ENCODE measurements around the gene CNKSR1.
"Not testable (repeated sequence)": the region's sequence is repeated elsewhere in the genome, so short reads cannot be mapped to it uniquely, and the experiment has no call there.

The CNKSR1 gene

DNA sequence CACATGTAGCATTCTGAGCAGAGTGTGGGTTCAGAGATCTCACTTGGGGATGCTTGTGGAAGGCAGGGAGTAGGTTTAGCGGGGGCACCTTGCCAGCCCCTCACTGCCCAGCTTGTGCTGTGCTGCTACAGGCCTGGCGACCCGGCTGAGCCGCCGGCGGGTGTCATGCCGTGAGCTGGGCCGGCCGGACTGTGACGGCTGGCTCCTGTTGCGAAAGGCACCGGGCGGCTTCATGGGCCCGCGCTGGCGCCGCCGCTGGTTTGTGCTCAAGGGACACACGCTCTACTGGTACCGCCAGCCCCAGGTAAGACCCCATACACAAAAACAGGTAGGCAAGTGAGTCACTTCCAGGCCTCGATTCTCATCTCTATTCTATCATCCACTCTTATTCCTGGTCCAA, 7.6 kb downstream of the CNKSR1 start:
- DNase-seq = no peak

DNA sequence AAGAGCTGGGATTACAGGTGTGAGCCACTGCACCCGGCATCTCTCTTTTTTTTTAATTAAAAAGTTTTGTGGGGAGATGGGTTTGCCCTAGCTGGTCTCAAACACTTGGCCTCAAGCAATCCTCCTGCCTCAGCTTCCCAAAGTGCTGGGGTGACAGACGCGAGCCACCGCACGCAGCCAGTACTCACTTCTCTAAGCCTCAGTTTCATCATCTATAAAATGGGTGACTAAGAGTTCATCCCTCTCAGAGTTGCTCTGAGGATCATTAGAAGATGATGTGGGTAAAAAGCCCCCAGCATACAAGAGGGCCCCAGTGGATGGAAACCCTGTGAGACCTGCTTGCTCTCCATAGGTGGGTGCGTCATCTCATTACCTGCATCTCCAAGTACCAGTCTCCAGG, 10.6 kb downstream of the CNKSR1 start:
- DNase-seq = no peak

DNA sequence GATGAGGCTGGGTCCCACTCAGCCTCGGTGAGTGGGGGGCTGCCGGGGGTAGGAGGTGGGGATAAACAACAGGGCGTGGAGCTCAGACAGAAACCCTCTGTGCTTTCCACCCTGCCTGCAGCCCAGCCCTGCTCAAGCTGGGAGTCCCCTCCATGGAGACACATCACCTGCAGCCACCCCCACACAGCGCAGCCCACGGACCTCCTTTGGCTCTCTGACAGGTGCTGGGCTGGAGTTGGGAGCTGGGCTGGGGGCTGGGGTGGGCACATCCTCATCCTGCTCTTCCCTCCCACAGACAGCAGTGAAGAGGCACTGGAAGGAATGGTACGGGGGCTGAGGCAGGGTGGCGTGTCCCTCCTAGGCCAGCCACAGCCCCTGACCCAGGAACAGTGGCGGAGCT, 11.2 kb downstream of the CNKSR1 start:
- DNase-seq = no peak

DNA sequence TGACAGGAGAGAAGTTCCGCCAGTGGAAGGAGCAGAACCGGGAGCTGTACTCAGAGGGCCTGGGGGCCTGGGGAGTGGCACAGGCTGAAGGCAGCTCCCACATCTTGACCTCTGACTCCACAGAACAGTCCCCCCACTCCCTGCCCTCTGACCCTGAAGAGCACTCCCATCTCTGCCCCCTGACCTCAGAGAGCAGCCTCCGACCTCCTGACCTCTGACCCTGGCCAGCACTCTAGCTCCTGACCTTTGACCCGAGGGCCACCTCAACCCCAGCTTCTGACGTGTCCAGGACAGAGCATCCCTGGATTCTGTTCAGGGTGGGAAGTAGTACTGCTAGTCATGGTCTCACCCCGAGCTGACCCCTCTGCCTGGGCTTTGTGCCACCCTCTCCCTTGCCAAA, 12.0 kb downstream of the CNKSR1 start:
- DNase-seq = no peak

DNA sequence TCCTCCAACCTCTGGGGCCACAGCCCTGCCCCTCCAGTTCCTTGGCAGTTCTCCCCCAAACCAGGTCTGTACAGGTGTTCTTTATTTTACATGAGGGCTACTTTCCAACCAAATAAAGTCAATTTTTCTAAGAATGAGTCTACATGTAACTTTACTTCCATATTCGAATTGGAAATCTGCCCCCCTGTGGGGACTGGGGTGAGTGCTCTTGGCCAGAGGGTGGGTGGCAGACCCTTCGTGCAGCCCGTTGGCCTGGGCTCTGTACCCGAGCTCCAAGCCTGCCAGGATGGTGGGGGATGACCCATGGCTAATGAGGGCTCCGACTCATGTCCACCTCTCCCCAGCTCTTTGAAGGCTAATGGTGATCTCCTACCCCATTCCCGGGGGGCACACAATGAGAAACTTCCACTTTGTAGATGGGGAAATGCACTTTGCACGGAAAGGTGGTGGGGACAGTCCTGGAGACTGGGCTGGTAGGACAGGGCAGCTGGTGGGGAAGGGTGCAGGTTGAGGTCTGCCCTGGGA, 12.5 kb downstream of the CNKSR1 start:
- DNase-seq = no peak

DNA sequence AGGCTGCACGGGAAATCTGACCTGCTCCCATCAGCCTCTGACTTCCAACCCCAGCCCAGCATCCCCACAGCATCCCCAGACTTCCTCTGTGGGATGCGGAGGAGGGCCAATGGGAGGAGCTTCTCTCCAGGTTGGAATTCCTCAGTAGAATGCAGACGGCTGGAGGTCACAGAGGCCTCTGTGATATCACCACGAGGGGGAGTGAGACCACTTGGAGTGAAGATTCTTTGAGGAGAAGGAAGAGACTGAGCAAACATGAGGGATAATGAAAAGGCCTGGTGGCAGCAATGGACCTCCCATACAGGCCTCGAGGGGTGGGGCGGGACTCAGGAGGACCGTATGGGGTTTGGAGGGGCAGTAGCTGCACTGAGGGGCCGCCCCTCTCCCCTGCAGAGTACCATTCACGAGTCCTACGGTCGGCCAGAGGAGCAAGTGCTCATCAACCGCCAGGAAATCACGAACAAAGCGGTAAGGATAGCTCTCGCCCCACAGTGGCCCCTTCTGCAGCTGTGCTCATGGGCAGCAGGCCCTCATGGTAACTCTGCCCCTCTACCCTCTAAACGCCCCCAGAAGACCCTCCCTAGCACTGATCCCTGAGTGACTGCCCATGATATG, 13.2 kb downstream of the CNKSR1 start, which contains the start of gene CATSPER4:
Gene CATSPER4, plus strand, starts transcription at position 230 of the 615 bp plus-strand sequence. Its CDS starts 26 bp downstream, at position 256.
- no peak for DNase-seq

DNA sequence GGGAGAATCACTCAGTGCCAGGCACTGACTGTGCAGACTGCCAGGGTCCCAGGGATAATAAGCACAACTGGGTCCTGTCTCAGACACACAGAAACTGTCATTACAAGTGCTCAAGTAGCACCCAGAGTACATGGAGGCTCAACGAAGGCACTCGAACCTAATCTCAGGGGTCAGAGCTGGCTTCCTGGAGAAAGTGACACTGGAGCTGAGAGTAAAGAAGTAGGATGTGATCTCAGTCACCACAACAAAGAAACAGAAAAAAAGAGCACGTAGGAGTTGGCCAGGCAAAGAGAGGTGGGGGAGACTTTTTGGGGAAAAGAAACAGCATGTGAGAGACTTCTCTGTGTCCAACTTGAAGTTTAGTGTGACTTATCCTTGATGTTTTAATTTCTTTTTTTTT, 14.4 kb downstream of the CNKSR1 start:
- DNase-seq = no peak

DNA sequence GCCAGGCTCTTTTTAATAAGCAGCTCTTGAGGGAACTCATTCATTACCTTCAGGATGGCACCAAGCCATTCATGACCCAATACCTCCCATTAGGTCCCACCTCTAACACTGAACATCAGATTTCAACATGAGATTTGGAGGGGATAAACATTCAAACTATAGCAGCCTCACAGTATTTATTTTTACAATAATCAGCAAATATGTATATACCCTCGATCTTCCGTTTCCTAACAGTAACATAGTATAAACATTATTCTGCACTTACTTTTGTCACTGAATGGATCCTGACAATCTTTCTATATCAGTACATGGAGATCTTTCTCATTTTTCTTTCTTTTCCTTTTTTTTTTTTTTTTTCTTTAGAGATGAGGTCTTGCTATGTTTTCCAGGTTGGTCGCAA, 18.5 kb downstream of the CNKSR1 start:
- DNase-seq = no peak

DNA sequence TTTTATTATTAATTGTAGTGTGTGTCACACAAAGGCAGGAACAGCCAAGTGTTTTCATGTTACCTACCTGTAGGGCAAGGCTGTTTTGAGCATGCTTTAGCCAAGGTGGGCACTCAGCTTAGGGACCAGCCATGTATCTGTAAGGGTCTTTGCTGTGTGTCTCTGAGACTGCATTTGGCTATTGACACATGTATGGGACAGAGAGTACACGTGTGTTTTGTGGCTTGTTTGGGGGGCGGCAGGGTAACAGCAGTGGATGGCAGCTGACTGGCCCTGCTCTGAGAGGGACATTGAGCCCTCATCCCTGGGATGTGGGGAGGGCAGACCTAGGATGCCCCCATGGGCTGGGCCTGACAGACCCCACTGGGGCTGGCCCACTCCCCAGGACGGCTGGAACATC, 20.0 kb downstream of the CNKSR1 start:
- no peak for DNase-seq

DNA sequence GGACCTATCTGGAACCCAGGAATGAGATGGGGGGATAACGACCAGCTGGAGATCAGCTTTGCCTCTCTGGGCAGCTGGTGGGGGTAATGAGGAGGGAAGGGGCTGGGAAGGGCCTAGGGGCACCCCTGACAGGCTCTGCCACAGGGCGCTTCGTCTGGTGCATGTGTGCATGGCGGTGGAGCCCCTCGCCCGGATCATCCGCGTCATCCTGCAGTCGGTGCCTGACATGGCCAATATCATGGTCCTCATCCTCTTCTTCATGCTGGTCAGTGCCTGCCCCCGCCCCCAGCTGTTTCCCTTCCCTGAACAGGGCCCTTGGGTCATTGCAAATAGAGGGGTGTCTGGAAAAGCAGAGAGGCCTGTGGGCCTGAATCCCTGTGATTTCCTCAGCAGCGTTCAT, 20.5 kb downstream of the CNKSR1 start:
- no peak for DNase-seq

DNA sequence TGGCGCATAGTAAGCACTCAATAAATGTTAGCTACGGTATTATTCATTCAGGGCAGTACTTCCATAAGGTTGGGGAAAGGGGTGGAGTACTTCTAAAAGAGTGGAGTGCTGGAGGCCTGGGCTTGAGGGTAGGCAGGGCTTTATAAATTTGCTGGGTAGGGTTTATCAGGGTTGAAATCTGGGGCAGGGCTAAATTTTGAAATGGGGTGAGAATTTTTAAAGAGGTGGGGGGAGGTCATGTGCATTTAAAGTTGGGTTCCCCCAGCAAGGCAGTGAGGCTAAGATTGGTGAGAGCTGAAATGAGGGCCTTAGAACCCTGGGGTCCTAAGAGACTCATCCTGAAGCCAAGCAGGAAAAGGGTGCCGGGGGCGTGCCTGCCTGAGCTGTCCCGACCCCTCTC, 23.1 kb downstream of the CNKSR1 start:
- DNase-seq = no peak

DNA sequence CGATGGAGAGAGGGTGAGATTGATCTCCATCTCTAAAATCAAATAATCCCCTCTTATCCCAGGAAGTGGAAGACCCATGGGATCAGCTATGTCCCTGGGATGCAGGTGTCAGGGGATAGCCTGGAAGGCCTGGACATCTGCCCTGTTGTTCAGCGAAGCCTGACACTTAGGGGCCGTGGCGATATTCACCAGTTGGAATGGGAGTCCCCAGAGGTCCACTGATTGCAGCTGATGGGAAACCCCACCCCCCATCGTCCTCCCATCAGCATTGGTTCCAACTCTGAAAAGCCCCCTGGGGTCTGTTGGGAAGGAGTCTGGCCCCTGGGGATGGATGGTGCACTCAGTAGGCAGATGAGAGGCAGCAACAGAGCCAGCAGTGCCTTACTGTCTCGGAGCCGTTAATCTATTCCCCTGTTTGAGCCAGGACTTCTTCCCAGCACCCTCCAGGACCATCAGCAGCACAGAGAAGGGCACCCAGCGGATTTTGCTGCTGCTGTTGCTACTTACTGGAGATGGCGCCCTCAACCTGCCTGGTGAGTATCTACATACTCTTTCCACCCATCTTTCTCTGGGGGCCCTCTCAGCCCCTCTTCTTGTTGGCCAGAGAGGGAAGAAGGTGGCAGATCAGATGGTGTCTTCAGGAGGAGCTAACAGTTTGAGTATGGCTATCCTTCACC, 26.5 kb downstream of the CNKSR1 start:
- DNase-seq = no peak

DNA sequence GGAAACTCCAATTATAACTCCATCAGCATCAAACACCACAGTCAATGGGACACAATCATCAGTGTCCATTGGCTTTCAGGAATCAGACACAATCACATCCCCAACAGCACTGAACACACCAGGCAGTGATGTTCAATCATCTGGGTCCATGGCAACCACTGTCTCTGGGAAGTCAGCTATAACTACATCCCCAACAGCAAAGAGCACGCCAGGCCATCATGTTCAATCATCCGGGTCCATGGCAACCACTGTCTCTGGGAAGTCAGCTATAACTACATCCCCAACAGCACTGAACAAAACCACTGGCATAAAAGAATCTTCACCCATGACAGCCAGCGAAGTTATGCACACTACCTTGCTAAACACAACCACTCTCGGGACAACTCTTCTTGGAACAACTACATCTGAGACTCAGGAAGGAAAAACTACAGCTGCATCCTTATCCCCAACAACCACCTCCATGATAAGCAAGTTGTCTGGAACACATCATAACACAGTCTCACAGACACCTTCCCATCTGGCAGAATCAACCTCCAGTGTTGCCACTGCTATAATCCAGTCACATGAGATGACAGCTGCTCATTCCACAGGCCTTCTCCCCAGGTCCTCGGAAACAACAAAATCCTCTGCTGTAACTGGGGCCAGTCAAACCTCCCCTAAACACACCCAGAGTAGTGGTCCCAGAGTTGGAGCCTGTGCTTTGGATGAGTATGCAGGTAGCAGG, 33.0 kb downstream of the CNKSR1 start:
- DNase-seq = no peak

DNA sequence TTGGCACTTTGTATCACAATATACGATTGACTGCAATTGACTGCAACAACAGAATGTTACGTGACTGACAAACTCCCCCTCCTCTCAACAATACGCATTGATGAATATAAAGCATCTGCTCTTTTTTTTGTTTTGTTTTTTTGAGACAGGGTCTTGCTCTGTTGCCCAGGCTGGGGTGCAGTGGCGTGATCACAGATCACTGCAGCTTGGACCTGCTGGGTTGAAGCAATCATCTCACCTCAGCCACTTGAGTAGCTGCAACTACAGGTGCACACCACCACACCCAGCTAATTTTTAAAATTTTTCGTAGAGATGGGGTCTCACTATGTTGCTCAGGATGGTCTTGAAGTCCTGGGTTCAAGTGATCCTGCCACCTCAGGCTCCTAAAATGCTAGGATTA, 35.4 kb downstream of the CNKSR1 start:
- DNase-seq = no peak

DNA sequence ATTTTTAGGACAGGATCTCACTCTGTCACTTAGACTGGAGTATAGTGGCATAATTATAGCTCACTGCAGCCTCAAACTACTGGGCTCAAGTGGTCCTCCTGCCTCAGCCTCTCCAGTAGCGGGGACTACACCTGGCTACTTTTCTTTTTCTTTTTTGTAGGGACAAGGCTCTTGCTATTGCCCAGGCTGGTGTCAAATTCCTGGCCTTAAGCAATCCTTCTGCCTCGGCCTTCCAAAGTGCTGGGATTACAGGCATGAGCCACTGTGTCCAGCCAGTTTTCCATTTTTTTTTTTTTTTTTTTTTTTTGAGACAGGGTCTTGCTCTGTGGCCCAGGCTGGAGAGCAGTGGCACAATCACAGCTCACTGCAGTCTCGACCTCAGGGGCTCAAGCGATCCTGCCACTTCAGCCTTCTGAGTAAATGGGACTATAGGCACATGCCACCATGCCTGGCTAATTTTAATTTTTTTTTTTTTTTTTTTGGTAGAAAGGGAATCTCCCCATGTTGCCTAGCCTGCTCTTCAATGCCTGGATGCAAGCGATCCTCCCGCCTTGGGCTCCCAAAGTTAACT, 36.1 kb downstream of the CNKSR1 start:
- no peak for DNase-seq

DNA sequence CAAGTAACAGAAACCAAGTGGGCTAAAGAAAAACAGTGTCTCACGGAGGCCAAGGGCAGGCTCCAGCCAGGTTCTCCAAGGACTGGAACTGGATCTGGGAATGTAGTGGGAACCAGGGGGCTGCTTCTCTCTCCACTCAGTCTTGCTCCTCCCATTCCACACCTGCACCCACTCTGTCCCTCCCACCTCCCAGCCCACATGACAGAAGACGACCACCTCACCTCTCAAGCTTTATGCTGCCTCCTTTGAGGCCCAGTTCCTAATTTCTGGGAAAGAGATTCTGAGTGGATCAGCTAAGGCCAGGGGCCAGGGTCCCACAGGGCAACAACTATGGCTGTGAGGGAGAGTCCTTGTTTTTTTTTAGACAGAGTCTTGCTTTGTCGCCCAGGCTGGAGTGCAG, 38.0 kb downstream of the CNKSR1 start:
- no peak for DNase-seq

DNA sequence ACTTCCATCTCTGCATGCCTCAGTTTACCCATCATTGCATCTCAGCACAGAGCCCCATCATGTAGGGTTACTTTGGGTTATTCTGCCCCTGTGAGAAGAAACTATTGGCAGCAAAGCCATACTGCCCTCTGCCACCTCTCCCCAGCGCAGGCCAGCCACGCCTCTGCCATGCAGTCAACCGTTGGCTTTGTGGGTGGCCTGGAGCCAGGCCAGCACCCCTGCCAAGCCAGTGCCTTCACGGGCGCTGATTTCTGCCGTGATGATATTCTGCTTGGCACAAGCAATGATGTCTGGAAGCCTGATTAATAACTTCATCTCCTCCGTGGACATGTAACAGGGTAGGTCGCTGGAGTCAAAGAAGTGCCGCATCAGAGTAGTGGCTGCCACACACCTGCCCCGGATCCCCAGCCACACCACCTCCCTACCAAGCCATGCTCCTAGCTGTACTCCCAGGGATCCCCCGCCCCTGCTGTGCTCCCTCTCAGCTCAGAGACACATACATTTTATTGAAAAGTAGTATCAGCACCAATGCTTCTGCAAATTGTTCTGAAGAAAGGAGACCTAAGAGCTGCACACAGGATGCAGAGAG, 41.7 kb downstream of the CNKSR1 start:
- DNase-seq = no peak

DNA sequence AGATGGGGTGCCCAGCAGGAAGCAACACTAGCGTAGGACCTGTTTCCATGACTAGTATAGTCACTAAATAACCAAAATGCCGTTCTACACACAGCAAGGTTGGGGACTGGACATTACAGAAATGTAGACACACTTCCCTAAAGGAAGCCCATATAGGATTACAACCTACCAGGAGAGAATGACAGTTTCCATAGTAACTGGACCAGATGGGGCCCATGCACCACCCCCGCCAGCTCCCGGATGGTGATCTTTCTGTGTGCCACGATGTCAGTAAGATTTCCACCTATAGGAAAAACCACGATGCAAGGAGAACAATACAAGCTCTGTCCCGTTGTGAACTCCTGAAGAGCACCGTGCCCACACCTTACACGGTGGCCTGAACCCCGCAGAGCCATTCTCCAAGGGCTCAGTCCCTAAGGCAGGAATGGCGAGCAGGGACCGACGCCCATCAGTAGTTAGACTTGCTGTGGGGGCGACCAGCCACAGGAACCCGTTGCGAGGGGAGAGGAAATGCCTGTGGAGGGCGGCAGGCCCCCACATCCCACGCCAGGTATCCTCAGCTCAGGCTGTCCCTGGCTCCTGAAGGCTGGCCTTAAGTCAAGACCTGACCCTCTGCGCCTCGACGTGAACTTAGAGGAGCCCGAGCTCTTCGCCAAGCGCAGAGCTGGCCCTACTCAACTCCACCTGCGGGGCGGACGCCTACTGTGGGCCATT, 43.1 kb downstream of the CNKSR1 start:
- no peak for DNase-seq

DNA sequence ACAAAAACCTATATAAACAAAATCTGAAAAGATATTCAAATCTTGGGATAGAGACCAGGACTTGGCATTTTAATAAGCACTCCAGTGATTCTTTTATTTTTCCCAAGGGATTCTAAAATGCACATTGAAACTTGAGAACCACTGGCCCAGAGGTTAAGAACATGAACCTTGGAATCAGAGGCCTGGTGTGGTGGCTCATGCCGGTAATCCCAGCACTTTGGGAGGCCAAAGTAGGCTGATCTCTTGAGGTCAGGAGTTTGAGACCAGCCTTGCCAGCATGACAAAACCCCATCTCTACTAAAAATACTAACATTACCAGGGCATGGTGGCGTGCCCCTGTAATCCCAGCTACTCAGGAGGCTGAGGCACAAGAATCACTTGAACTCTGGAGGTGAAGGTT, 43.8 kb downstream of the CNKSR1 start:
- no peak for DNase-seq

DNA sequence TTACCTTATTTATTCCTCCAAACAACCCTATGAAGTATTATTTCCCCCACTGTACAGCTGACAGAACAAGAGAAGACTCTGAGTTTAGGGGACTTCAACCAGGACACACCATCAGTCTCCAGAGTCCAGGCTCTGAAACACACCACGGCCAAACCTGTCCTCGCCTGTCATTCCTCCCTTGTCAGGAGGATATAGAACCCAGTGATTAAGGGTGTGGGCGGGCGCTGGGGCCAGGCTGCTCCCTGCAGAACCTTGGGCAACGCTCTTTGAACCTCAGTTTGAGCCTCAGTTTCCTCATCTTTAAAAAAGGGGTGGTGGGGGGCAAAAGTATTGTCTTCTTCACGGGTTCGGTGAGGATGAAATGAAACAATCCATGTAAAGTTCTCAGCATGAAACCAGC, 47.3 kb downstream of the CNKSR1 start:
- DNase-seq = no peak

DNA sequence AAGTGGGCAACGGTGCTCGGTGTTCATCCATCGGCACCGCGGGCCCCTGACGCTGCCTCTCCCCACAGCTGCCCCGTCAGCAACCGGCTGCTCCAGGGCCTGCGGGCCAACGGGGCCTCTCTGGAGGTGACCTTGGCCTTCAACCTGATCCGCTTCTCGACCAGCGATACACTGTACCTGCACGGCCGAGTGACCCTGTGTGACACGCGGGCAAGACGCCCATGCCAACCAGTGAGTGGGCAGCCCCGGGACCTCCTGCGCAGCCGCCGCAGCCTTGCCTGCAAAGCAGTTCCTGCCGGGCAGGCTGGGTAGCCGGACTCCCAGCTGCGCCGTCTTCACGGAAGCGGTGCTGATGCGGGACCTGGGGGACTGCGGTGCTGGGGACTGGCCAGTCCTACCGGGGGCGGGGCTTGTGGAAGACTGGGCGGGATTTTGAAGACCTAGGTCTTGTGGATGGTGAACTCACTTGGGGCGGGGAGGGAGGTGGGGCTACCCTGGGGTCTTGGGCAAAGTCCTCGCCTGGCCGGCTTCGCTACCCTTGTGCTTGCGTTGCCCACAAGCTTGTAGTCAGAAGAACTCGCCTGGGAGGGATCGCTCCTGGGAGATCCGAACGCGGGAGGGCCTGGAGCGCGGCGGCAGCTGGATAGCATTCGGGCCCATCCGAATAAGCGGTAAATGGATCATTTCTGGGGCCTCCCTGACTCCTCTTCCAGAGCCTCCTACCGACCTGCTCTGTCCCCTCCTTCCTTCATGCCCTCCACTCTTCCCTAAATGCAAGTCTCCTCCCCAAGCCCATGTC, 47.9 kb downstream of the CNKSR1 start:
- peak; percentile 12 for DNase-seq

DNA sequence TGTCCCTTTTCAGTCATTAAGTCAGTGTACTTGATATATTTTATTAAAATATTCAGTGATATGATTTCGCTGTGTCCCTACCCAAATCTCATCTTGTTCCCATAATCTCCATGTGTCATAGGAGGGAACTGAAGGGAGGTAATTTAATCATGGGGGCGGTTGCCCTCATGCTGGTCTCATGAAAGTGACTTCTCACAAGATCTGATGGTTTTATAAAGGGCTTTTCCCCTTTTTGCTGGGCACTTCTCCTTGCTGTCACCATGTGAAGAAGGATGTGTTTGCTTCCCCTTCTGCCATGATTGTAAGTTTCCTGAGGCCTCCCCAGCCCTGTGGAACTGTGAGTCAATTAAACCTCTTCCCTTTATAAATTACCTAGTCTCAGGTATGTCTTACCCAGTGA, 53.4 kb downstream of the CNKSR1 start:
- DNase-seq = not testable (repeated sequence)

Measured in effector CD8-positive, alpha-beta T cell (primary cell).